GM18868 (cell line): ENCODE results near the gene ARMH2.

Experiments used
- ATAC-seq: cut with Tn5 transposase; IDR thresholded peaks from one replicate; pipeline ENCODE4 v1.9.1; 2021; ENCODE audit warnings: mild to moderate bottlenecking, moderate library complexity; ENCODE audit not compliant: unreplicated experiment

ARMH2 gene

GRCh38 chr6:24798740-24799540, at the start of gene ARMH2:
TSS of gene ARMH2 (minus strand) at chr6:24798917. CDS start at chr6:24798857, 60 bp downstream.
- ATAC-seq: no peak

GRCh38 chr6:24848461-24848860, 49.7 kb upstream of the ARMH2 start:
- ATAC-seq: no peak

GRCh38 chr6:24847402-24847801, 48.7 kb upstream of the ARMH2 start:
- ATAC-seq: no peak

GRCh38 chr6:24845578-24845977, 46.9 kb upstream of the ARMH2 start:
- no peak for ATAC-seq

- ATAC-seq: no peak
Observed at GRCh38 chr6:24844903-24845302, 46.2 kb upstream of the ARMH2 start.

GRCh38 chr6:24844061-24844460, 45.3 kb upstream of the ARMH2 start:
- no peak for ATAC-seq

- no peak for ATAC-seq
Observed at GRCh38 chr6:24840187-24840586, 41.5 kb upstream of the ARMH2 start.

- ATAC-seq: no peak
Observed at GRCh38 chr6:24838994-24839393, 40.3 kb upstream of the ARMH2 start.

GRCh38 chr6:24838081-24838480, 39.4 kb upstream of the ARMH2 start:
- no peak for ATAC-seq

GRCh38 chr6:24836109-24836508, 37.4 kb upstream of the ARMH2 start:
- no peak for ATAC-seq

GRCh38 chr6:24833711-24834386, 35.1 kb upstream of the ARMH2 start:
- no peak for ATAC-seq

GRCh38 chr6:24832794-24833193, 34.1 kb upstream of the ARMH2 start:
- ATAC-seq: no peak

GRCh38 chr6:24831771-24832716, 33.3 kb upstream of the ARMH2 start:
- no peak for ATAC-seq

GRCh38 chr6:24829657-24830056, 30.9 kb upstream of the ARMH2 start:
- no peak for ATAC-seq

- ATAC-seq: no peak
Observed at GRCh38 chr6:24827970-24828369, 29.3 kb upstream of the ARMH2 start.

GRCh38 chr6:24827162-24827561, 28.4 kb upstream of the ARMH2 start:
- no peak for ATAC-seq

GRCh38 chr6:24825130-24825630, 26.5 kb upstream of the ARMH2 start:
- no peak for ATAC-seq

- no peak for ATAC-seq
Observed at GRCh38 chr6:24824142-24824938, 25.6 kb upstream of the ARMH2 start.

- no peak for ATAC-seq
Observed at GRCh38 chr6:24823185-24823584, 24.5 kb upstream of the ARMH2 start.

GRCh38 chr6:24822696-24823095, 24.0 kb upstream of the ARMH2 start:
- ATAC-seq: no peak
